Measurements from ENCODE around the gene CCDC197. TPM values are rescaled to one million over a fixed set of nuclear protein-coding genes. Genes with fewer than 3 reads are reported as not detected.

Gene CCDC197
- total RNA-seq, 2 experiments from 2014 or later = not detected

GRCh38 chr14:94022532-94023411, 25.7 kb downstream of the CCDC197 start:
- CTCF ChIA-PET = no interaction called here
- Histone ChIP-seq H3K4me3 (ENCODE audit: low read length) (no peak overlapping the region), H3K9me3 (ENCODE audit: control insufficient read depth in 1 of 2, insufficient read depth in 1 of 2, low read length in 2 of 2) (no peaks in the 10 kb centered on the region), H3K4me1 (ENCODE audit: insufficient read depth, low read length) (peaks cover 38% of the 10 kb centered on the region), H3K36me3 (ENCODE audit: insufficient read depth, low read length) (no peaks in the 10 kb centered on the region), H3K27me3 (ENCODE audit: control insufficient read depth in 1 of 2, insufficient read depth in 2 of 2, low read length in 2 of 2) (no peaks in the 10 kb centered on the region), H3K27ac (ENCODE audit: low read depth in 1 of 2, low read length in 2 of 2) (no peak overlapping the region)
- Mint-ChIP-seq H3K4me3 (no peak overlapping the region), H3K36me3 (ENCODE audit: low read depth) (no peaks in the 10 kb centered on the region), H3K27ac (no peak overlapping the region), H3K9me3 (no peaks in the 10 kb centered on the region), H3K27me3 (no peaks in the 10 kb centered on the region), H3K4me1 (ENCODE audit: low read depth) (peaks cover 25% of the 10 kb centered on the region)
- DNase-seq (no peak), ATAC-seq (ENCODE audit: poor library complexity) (no peak)
- TF ChIP-seq CTCF (IDR thresholded peaks at IDR 0.05) = no peak
- intact Hi-C loops (cut with DNase I, micrococcal nuclease) = no loop called here
- POLR2A ChIA-PET = interaction anchor here (0.7 kb wide), 1 partner anchor 63 kb away, joined by 3 read pairs; no protein-coding TSS in a partner anchor

GRCh38 chr14:94024549-94024948, 27.4 kb downstream of the CCDC197 start:
- Mint-ChIP-seq H3K9me3 (no peaks in the 10 kb centered on the region), H3K4me1 (ENCODE audit: low read depth) (peaks cover 32% of the 10 kb centered on the region), H3K27ac (no peak overlapping the region), H3K4me3 (no peak overlapping the region), H3K27me3 (no peaks in the 10 kb centered on the region), H3K36me3 (ENCODE audit: low read depth) (no peaks in the 10 kb centered on the region)
- Histone ChIP-seq H3K9me3 (ENCODE audit: control insufficient read depth in 1 of 2, insufficient read depth in 1 of 2, low read length in 2 of 2) (no peaks in the 10 kb centered on the region), H3K27ac (ENCODE audit: low read depth in 1 of 2, low read length in 2 of 2) (no peak overlapping the region), H3K4me1 (ENCODE audit: insufficient read depth, low read length) (peaks cover 53% of the 10 kb centered on the region), H3K27me3 (ENCODE audit: control insufficient read depth in 1 of 2, insufficient read depth in 2 of 2, low read length in 2 of 2) (no peaks in the 10 kb centered on the region), H3K4me3 (ENCODE audit: low read length) (no peak overlapping the region), H3K36me3 (ENCODE audit: insufficient read depth, low read length) (no peaks in the 10 kb centered on the region)
- ChIA-PET CTCF (interaction anchor here (1.5 kb wide), 1 partner anchor 85 kb away, joined by 3 read pairs; no protein-coding TSS in a partner anchor), POLR2A (interaction anchor here (1.0 kb wide), 1 partner anchor 9 kb away, joined by 3 read pairs; no protein-coding TSS in a partner anchor)
- no peak for DNase-seq
- intact Hi-C loops (cut with DNase I, micrococcal nuclease) = no loop called here
- no peak for TF ChIP-seq CTCF (IDR thresholded peaks at IDR 0.05)
- no peak for ATAC-seq (ENCODE audit: poor library complexity)

- no peaks in the 10 kb centered on the region for H3K9me3 ChIP-seq (ENCODE audit: control insufficient read depth in 1 of 2, insufficient read depth in 1 of 2, low read length in 2 of 2)
- peaks cover 32% of the 10 kb centered on the region for H3K4me1 Mint-ChIP-seq (ENCODE audit: low read depth)
- DNase-seq = no peak
- no peaks in the 10 kb centered on the region for H3K27me3 ChIP-seq (ENCODE audit: control insufficient read depth in 1 of 2, insufficient read depth in 2 of 2, low read length in 2 of 2)
- intact Hi-C loops (cut with DNase I, micrococcal nuclease) = loop anchor here in 1 of 2 experiments (5.0 kb wide), 1 partner anchor 57 kb away; the partner anchor contains the start of genes DDX24 and IFI27L1
- no peak for ATAC-seq (ENCODE audit: poor library complexity)
- peak overlapping the region; percentile 81 for H3K4me3 Mint-ChIP-seq
- H3K36me3 ChIP-seq (ENCODE audit: insufficient read depth, low read length) = no peaks in the 10 kb centered on the region
- no peak overlapping the region for H3K27ac ChIP-seq (ENCODE audit: low read depth in 1 of 2, low read length in 2 of 2)
- H3K27me3 Mint-ChIP-seq = no peaks in the 10 kb centered on the region
- no peak for TF ChIP-seq CTCF (IDR thresholded peaks at IDR 0.05)
- ChIA-PET CTCF (interaction anchor here (1.0 to 1.5 kb wide), 4 partner anchors 11 to 119 kb away, joined by 3 to 7 read pairs (median 3); no protein-coding TSS in a partner anchor), POLR2A (interaction anchor here (0.8 to 2.0 kb wide), 9 partner anchors 8 to 149 kb away, joined by 3 to 12 read pairs (median 4); partner anchors contain the start of genes DDX24, IFI27L1 and PPP4R4)
- H3K36me3 Mint-ChIP-seq (ENCODE audit: low read depth) = no peaks in the 10 kb centered on the region
- H3K4me3 ChIP-seq (ENCODE audit: low read length) = peak overlapping the region; percentile 31
- no peaks in the 10 kb centered on the region for H3K9me3 Mint-ChIP-seq
- peak overlapping the region; percentile 10 for H3K27ac Mint-ChIP-seq
- H3K4me1 ChIP-seq (ENCODE audit: insufficient read depth, low read length) = peaks cover 53% of the 10 kb centered on the region
Observed at GRCh38 chr14:94025720-94026119, 28.6 kb downstream of the CCDC197 start.

Data from CD4-positive, alpha-beta T cell (primary cell).